ENCODE results near the gene KLHDC9. TPM values are rescaled to one million over a fixed set of nuclear protein-coding genes. Genes with fewer than 3 reads are reported as not detected.
"Not testable (repeated sequence)": the region's sequence is repeated elsewhere in the genome, so short reads cannot be mapped to it uniquely, and the experiment has no call there.

The KLHDC9 gene
- total and polyA plus RNA-seq, 5 donors from 2014 or later = 0.28 to 0.46 TPM; not detected in 3

DNA sequence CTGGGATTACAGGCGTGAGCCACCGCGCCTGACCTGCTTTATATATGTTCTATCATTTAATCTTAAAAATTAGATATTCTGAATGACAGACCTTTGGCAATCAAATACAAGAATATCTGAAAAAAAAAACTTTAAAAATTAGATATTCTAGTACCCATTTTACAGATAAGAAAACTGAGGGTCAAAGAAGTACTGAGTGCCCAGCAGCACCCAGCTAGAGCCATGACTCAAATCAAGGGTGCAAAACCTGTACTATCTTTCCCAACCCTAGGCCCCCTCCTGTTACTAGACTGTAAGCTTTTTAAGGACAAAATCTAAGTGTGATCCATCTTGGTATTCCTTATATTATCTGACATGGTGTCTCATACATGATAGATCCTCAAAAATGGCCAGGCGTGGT, 36.7 kb upstream of the KLHDC9 start:
- Mint-ChIP-seq H3K27ac (peak overlapping the region; percentile 80 to 99 (median 82)), H3K27me3 (no peaks in the 10 kb centered on the region), H3K36me3 (peaks cover 36% of the 10 kb centered on the region), H3K9me3 (no peaks in the 10 kb centered on the region), H3K4me3 (peak overlapping the region in 2 of 4 donors; percentile 47 to 86), H3K4me1 (peaks cover 27 to 82% (median 48%) of the 10 kb centered on the region in 4 donors)
- DNase-seq (no peak), ATAC-seq (ENCODE audit: low read depth in 2 of 2) (no peak)
- H3K9me3 ChIP-seq (ENCODE audit: control insufficient read depth in 2 of 2, low read length in 2 of 2) = no peaks in the 10 kb centered on the region
- H3K27me3 ChIP-seq (ENCODE audit: control insufficient read depth, insufficient read depth, low read length) = no peaks in the 10 kb centered on the region
- H3K4me3 ChIP-seq (ENCODE audit: low read depth, low read length) = no peak overlapping the region
- H3K27ac ChIP-seq (ENCODE audit: insufficient read depth, low read length, poor library complexity, severe bottlenecking) = no peak overlapping the region
- peaks cover 62% of the 10 kb centered on the region for H3K36me3 ChIP-seq (ENCODE audit: control insufficient read depth, insufficient read depth, low read length)
- peaks cover 65% of the 10 kb centered on the region for H3K4me1 ChIP-seq (ENCODE audit: control insufficient read depth, insufficient read depth, low read length, poor library complexity, severe bottlenecking)

DNA sequence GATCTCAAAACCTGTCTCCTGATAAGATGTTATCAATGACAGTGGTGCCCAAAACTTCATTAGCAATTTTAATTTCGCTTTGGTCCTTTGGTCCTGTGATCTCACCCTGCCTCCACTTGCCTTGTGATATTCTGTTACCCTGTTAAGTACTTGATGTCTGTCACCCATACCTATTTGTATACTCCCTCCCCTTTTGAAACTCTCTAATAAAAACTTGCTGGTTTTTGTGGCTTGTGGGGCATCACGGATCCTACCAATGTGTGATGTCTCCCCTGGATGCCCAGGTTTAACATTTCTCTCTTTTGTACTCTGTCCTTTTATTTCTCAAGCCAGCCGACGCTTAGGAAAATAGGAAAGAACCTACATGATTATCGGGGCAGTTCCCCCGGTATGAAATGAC, 34.2 kb upstream of the KLHDC9 start:
- H3K27me3 ChIP-seq (ENCODE audit: control insufficient read depth, insufficient read depth, low read length) = not testable (repeated sequence)

DNA sequence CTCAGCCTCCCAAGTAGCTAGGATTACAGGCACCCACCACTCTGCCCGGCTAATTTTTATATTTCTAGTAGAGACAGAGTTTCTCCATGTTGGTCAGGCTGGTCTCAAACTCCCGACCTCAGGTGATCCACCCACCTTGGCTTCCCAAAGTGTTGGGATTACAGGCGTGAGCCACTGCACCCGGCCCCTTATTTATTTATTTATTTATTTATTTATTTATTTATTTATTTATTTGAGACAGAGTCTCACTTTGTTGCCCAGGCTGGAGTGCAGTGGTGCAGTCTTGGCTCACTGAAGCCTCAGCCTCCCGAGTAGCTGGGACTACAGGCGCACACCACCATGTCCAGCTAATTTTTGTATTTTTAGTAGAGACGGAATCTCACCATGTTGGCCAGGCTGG, 32.5 kb upstream of the KLHDC9 start:
- peak overlapping the region; percentile 95 to 100 (median 98) for H3K4me3 Mint-ChIP-seq
- H3K27ac ChIP-seq (ENCODE audit: insufficient read depth, low read length, poor library complexity, severe bottlenecking) = peak overlapping the region; percentile 29
- H3K4me3 ChIP-seq (ENCODE audit: low read depth, low read length) = peak overlapping the region; percentile 86
- peak overlapping the region in 2 of 3 donors; percentile 66 to 97 for H3K27ac Mint-ChIP-seq
- peaks cover 35% of the 10 kb centered on the region for H3K36me3 ChIP-seq (ENCODE audit: control insufficient read depth, insufficient read depth, low read length)
- peaks cover 88% of the 10 kb centered on the region for H3K4me1 ChIP-seq (ENCODE audit: control insufficient read depth, insufficient read depth, low read length, poor library complexity, severe bottlenecking)
- H3K9me3 Mint-ChIP-seq; H3K27me3 Mint-ChIP-seq; DNase-seq; ATAC-seq (ENCODE audit: low read depth in 2 of 2); H3K9me3 ChIP-seq (ENCODE audit: control insufficient read depth in 2 of 2, low read length in 2 of 2); H3K27me3 ChIP-seq (ENCODE audit: control insufficient read depth, insufficient read depth, low read length): not testable (repeated sequence)
- H3K36me3 Mint-ChIP-seq = peaks cover 35% of the 10 kb centered on the region
- peaks cover 28 to 80% (median 46%) of the 10 kb centered on the region in 4 donors for H3K4me1 Mint-ChIP-seq

More for the DNA sequence above, 34.2 kb upstream of the KLHDC9 start:
- H3K4me1 ChIP-seq (ENCODE audit: control insufficient read depth, insufficient read depth, low read length, poor library complexity, severe bottlenecking) = peaks cover 81% of the 10 kb centered on the region
- peaks cover 50% of the 10 kb centered on the region for H3K36me3 ChIP-seq (ENCODE audit: control insufficient read depth, insufficient read depth, low read length)
- not testable (repeated sequence) for H3K27me3 Mint-ChIP-seq; DNase-seq; ATAC-seq (ENCODE audit: low read depth in 2 of 2); H3K9me3 ChIP-seq (ENCODE audit: control insufficient read depth in 2 of 2, low read length in 2 of 2); H3K9me3 Mint-ChIP-seq
- peak overlapping the region; percentile 78 for H3K4me3 ChIP-seq (ENCODE audit: low read depth, low read length)
- Mint-ChIP-seq H3K27ac (peak overlapping the region; percentile 85 to 90 (median 89)), H3K4me1 (peaks cover 28 to 87% (median 52%) of the 10 kb centered on the region in 4 donors), H3K36me3 (peaks cover 45% of the 10 kb centered on the region), H3K4me3 (peak overlapping the region; percentile 88 to 98 (median 96))
- H3K27ac ChIP-seq (ENCODE audit: insufficient read depth, low read length, poor library complexity, severe bottlenecking) = peak overlapping the region; percentile 29

DNA sequence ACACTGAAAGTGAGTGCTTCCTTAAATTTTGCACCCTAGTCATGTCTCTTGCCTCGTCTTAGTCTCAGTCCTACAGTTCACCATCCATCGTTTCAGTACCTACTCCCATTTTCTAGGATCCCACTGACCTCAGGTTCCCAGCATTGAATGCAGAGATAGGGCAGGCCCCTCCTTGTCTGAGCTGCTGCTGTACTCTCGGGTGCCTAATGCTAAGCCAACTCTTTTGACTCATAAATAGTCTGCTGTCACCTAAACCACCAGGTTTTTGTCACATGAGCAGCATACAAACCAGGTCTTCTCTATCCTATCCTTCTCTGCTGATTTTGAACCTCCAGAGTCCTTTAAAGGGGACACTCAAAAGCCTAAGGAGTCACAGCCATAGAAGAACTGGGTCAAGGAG, 31.5 kb upstream of the KLHDC9 start:
- no peaks in the 10 kb centered on the region for H3K27me3 Mint-ChIP-seq
- Histone ChIP-seq H3K4me1 (ENCODE audit: control insufficient read depth, insufficient read depth, low read length, poor library complexity, severe bottlenecking) (peaks cover 90% of the 10 kb centered on the region), H3K9me3 (ENCODE audit: control insufficient read depth in 2 of 2, low read length in 2 of 2) (no peaks in the 10 kb centered on the region), H3K4me3 (ENCODE audit: low read depth, low read length) (peak overlapping the region; percentile 86), H3K27ac (ENCODE audit: insufficient read depth, low read length, poor library complexity, severe bottlenecking) (peak overlapping the region; percentile 89), H3K27me3 (ENCODE audit: control insufficient read depth, insufficient read depth, low read length) (no peaks in the 10 kb centered on the region), H3K36me3 (ENCODE audit: control insufficient read depth, insufficient read depth, low read length) (peaks cover 30% of the 10 kb centered on the region)
- peak overlapping the region; percentile 93 to 99 (median 97) for H3K27ac Mint-ChIP-seq
- H3K4me3 Mint-ChIP-seq = peak overlapping the region; percentile 97 to 100 (median 98)
- H3K4me1 Mint-ChIP-seq = peaks cover 28 to 81% (median 47%) of the 10 kb centered on the region in 4 donors
- no peaks in the 10 kb centered on the region for H3K9me3 Mint-ChIP-seq
- DNase-seq (no peak), ATAC-seq (ENCODE audit: low read depth in 2 of 2) (no peak)
- H3K36me3 Mint-ChIP-seq = peaks cover 35% of the 10 kb centered on the region

DNA sequence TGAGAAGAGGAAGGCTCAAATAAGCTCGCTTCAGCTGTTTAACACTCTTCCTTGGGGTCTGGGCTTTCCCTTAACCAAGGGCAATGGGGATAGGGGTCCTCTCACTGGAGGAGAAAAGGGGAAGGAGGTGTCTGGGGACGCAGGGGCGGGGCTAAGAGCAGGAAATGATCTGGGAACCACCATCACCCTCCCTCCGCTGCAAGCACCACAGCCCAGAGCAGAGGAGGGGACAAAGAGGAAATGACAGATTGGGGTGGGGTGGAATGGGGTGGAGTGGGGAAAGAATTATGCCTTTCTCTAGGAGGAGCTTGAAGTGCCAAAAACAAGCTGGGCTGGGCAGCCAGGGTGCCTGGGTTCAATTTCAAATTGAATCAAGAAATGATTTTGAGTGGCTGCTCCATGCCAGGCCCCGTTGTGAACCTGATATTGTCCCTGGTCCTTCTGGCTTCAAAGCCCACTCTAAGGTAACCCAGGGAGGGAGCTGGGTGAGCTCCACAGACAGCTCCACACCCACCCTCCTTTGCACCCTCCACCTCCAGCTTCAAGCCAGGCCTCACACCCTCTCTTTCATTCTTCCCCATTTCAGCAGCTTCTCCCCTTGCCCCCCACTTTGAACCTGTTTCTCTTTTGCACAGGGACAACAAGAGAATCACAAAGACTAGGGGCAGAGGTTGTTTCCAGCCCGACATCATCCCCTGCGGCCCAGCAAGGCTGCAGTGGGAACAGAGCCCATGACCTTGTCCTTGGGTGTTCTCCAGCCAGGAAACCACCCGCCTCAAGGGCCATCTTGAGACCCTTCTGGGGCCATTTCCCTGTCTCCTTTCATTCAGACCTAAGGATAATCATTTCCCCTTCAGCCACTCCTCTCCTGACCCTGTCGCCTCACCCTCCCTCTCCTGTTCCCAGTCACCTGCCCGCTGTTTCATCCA, 29.6 kb upstream of the KLHDC9 start:
- Histone ChIP-seq H3K27me3 (ENCODE audit: control insufficient read depth, insufficient read depth, low read length) (no peaks in the 10 kb centered on the region), H3K27ac (ENCODE audit: insufficient read depth, low read length, poor library complexity, severe bottlenecking) (peak overlapping the region; percentile 89), H3K9me3 (ENCODE audit: control insufficient read depth in 2 of 2, low read length in 2 of 2) (no peaks in the 10 kb centered on the region), H3K36me3 (ENCODE audit: control insufficient read depth, insufficient read depth, low read length) (peaks cover 20% of the 10 kb centered on the region), H3K4me3 (ENCODE audit: low read depth, low read length) (peak overlapping the region; percentile 97), H3K4me1 (ENCODE audit: control insufficient read depth, insufficient read depth, low read length, poor library complexity, severe bottlenecking) (peaks cover 76% of the 10 kb centered on the region)
- Mint-ChIP-seq H3K9me3 (no peaks in the 10 kb centered on the region), H3K4me1 (peaks cover 16 to 71% (median 38%) of the 10 kb centered on the region in 4 donors), H3K27me3 (no peaks in the 10 kb centered on the region), H3K36me3 (peaks cover 22% of the 10 kb centered on the region), H3K4me3 (peak overlapping the region; percentile 97 to 100 (median 98)), H3K27ac (peak overlapping the region; percentile 97 to 100 (median 99))
- ATAC-seq (ENCODE audit: low read depth in 2 of 2) (peak; percentile 69), DNase-seq (peak; percentile 75 to 95 (median 82))

DNA sequence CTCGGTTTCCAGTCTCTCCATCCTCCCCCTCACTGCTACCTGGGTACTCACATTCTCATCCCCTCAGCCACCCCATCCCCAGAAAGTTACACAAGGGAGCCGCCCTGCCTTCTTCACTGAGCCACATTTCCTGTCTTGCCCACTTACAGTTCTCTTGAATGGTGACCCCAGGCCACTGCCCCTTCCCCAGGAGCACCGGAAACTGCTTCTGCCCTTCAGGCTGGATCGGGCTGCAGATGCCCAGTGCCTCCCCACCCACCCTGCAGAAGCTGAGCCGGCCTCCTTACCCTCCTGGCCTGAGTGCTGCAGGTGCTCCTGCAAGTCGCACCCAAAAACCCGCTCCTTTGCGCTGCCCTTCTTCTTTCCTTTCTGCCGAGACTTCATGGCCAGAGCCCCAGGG, 28.9 kb upstream of the KLHDC9 start:
- Mint-ChIP-seq H3K27ac (peak overlapping the region; percentile 97 to 100 (median 99)), H3K27me3 (no peaks in the 10 kb centered on the region), H3K4me1 (peaks cover 10 to 64% (median 32%) of the 10 kb centered on the region in 4 donors), H3K4me3 (peak overlapping the region; percentile 97 to 100 (median 98)), H3K36me3 (peaks cover 18% of the 10 kb centered on the region), H3K9me3 (no peaks in the 10 kb centered on the region)
- Histone ChIP-seq H3K27me3 (ENCODE audit: control insufficient read depth, insufficient read depth, low read length) (no peaks in the 10 kb centered on the region), H3K4me1 (ENCODE audit: control insufficient read depth, insufficient read depth, low read length, poor library complexity, severe bottlenecking) (peaks cover 70% of the 10 kb centered on the region), H3K4me3 (ENCODE audit: low read depth, low read length) (peak overlapping the region; percentile 97), H3K9me3 (ENCODE audit: control insufficient read depth in 2 of 2, low read length in 2 of 2) (no peaks in the 10 kb centered on the region), H3K36me3 (ENCODE audit: control insufficient read depth, insufficient read depth, low read length) (peaks cover 14% of the 10 kb centered on the region), H3K27ac (ENCODE audit: insufficient read depth, low read length, poor library complexity, severe bottlenecking) (peak overlapping the region; percentile 89)
- DNase-seq (peak in 2 of 3 donors; percentile 25 to 59), ATAC-seq (ENCODE audit: low read depth in 2 of 2) (no peak)

DNA sequence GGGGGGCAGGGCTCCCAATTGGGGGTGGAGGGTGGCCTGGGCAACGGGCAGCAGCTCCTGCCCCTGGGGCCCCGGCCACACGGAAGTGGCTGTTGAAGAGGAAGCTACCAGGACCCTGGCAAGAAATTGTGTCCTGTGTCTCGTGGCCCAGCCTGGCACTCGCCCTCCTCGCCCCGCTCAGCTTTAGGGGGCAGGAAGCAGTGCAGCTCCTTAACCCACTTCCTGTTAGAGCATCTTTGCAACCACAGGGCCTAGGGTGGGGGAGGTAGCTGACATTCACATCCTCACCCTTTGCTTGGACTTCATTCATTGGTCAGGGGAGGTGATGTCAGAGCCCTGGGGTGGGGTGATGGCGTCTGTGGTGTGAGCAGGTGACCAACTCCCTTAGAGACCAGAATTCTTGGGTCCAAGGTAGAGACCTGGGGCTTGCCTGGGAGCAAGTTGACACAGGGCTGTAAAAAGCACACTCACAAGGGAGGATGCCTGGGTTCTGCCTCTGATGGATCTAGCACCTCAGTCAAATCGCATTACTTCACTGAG, 28.4 kb upstream of the KLHDC9 start, which contains the start of gene ARHGAP30:
TSS of gene ARHGAP30 (minus strand) at position 161 of the 540 bp plus-strand sequence. CDS start 267 bp downstream, outside the sequence.
- Histone ChIP-seq H3K4me3 (ENCODE audit: low read depth, low read length) (peak within 1 kb of the TSS; percentile 97), H3K27ac (ENCODE audit: insufficient read depth, low read length, poor library complexity, severe bottlenecking) (peak within 1 kb of the TSS; percentile 89), H3K4me1 (ENCODE audit: control insufficient read depth, insufficient read depth, low read length, poor library complexity, severe bottlenecking) (peaks cover 64% of the 10 kb centered on the region), H3K9me3 (ENCODE audit: control insufficient read depth in 2 of 2, low read length in 2 of 2) (no peaks in the 10 kb centered on the region), H3K36me3 (ENCODE audit: control insufficient read depth, insufficient read depth, low read length) (peaks cover 11% of the 10 kb centered on the region), H3K27me3 (ENCODE audit: control insufficient read depth, insufficient read depth, low read length) (no peaks in the 10 kb centered on the region)
- Mint-ChIP-seq H3K4me3 (peak within 1 kb of the TSS; percentile 97 to 100 (median 98)), H3K36me3 (peaks cover 13% of the 10 kb centered on the region), H3K4me1 (peaks cover 5 to 60% (median 27%) of the 10 kb centered on the region in 4 donors), H3K27ac (peak within 1 kb of the TSS; percentile 97 to 100 (median 99)), H3K9me3 (no peaks in the 10 kb centered on the region), H3K27me3 (no peaks in the 10 kb centered on the region)
- ATAC-seq (ENCODE audit: low read depth in 2 of 2) (peak; percentile 86 to 89), DNase-seq (peak; percentile 76 to 98 (median 90))
